ENCODE measurements around the gene UNC13A. TPM values are rescaled to one million over a fixed set of nuclear protein-coding genes. Genes with fewer than 3 reads are reported as not detected.
A peak's percentile ranks its signal among the peaks of the same experiment; 100 is the strongest.
"Not testable (repeated sequence)": the region's sequence is repeated elsewhere in the genome, so short reads cannot be mapped to it uniquely, and the experiment has no call there.

UNC13A gene
- total RNA-seq, 4 donors from 2014 or later, result 0.38 to 0.83 (median 0.62) TPM

DNA sequence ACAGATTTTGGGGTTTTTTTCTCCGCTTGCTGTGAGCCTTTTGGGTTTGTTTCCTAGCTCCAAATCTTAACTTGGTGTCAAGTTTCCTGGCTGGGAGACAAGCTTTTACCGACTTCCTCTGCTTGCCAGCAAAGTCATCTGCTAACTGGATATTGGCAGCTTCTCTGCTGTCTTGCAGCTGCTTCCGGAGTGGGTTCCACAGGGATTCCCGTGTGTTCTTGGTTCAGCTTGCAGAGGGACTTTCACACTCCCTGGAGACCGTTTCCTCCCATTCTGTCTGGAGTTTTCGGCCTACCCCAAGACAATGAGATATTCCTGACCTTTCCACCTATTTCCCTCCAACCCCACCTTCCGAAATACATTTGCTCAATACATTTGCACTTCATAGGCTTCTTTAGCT, 134.9 kb downstream of the UNC13A start:
- Histone ChIP-seq H3K27me3 (no peaks in the 10 kb centered on the region), H3K27ac (peak overlapping the region in 3 of 4 donors; percentile 1 to 31 (median 16)), H3K4me1 (peaks cover 0 to 14% (median 0%) of the 10 kb centered on the region in 4 donors), H3K36me3 (peaks cover 0 to 5% (median 0%) of the 10 kb centered on the region in 3 donors), H3K4me3 (no peak overlapping the region), H3K9me3 (no peaks in the 10 kb centered on the region)
- TF ChIP-seq POLR2A (IDR thresholded peaks at IDR 0.05) (no peak), CTCF (IDR thresholded peaks at IDR 0.05) (no peak)
- peak in 1 of 3 donors; percentile 62 for DNase-seq

- H3K27ac ChIP-seq, result peak overlapping the region in 1 of 4 donors; percentile 1
Measured at GRCh38 chr19:17552735-17553134, 135.4 kb downstream of the UNC13A start.

More at GRCh38 chr19:17552735-17553134, 135.4 kb downstream of the UNC13A start:
- not testable (repeated sequence) for H3K36me3 ChIP-seq, H3K27me3 ChIP-seq, H3K4me3 ChIP-seq, DNase-seq, H3K9me3 ChIP-seq
- peaks cover 0 to 14% (median 0%) of the 10 kb centered on the region in 4 donors for H3K4me1 ChIP-seq

Other genes starting within 250 kb of the UNC13A start
- gene TMEM221, start 239.7 kb downstream of the UNC13A start, total RNA-seq, result not detected
- gene NXNL1, start 227.4 kb downstream of the UNC13A start, total RNA-seq, result not detected
- gene SLC27A1, start 217.8 kb downstream of the UNC13A start, total RNA-seq, result 10 to 100 TPM in 2 of 4 donors, 1 to 10 TPM in 1, under 1 TPM in 1; 0.70 to 13.2 (median 8.3) TPM
- gene PGLS, start 176.7 kb downstream of the UNC13A start, total RNA-seq, result 100 to 1,000 TPM in 2 of 4 donors, 10 to 100 TPM in 2; 79.2 to 117 (median 104) TPM
- gene COLGALT1, start 132.7 kb downstream of the UNC13A start, total RNA-seq, result 10 to 100 TPM; 24.7 to 79.2 (median 48.9) TPM
- 10 to 100 TPM; 23.9 to 71.8 (median 48.7) TPM for gene MAP1S, start 31.1 kb upstream of the UNC13A start, total RNA-seq
- gene FCHO1, start 63.1 kb upstream of the UNC13A start, total RNA-seq, result 10 to 100 TPM in 1 of 4 donors, 1 to 10 TPM in 3; 2.3 to 41.3 (median 5.3) TPM
- 100 to 1,000 TPM in 3 of 4 donors, 10 to 100 TPM in 1; 13.2 to 154 (median 127) TPM for gene B3GNT3, start 106.8 kb upstream of the UNC13A start, total RNA-seq
- gene INSL3, start 133.2 kb upstream of the UNC13A start, total RNA-seq, result not detected
- 10 to 100 TPM in 1 of 4 donors, 1 to 10 TPM in 3; 4.0 to 32.2 (median 5.4) TPM for gene JAK3, start 159.6 kb upstream of the UNC13A start, total RNA-seq
- gene RPL18A, start 171.6 kb upstream of the UNC13A start, total RNA-seq, result 100 to 1,000 TPM; 456 to 824 (median 599) TPM
- gene SLC5A5, start 183.6 kb upstream of the UNC13A start, total RNA-seq, result not detected
- 10 to 100 TPM; 18.9 to 33.0 (median 24.4) TPM for gene CCDC124, start 244.7 kb upstream of the UNC13A start, total RNA-seq